LNCaP clone FGC (cell line): ENCODE measurements around the gene U2AF2.

Experiments used
- DNase-seq: peaks from one replicate; pipeline ENCODE4 v3.0.0-alpha.2; 2011; ENCODE audit warnings: low read depth
- H3K4me3 ChIP-seq: 2 replicates; pipeline ENCODE4 v1.5.1; 2011; ENCODE audit warnings: mild to moderate bottlenecking, low read depth, low read length, control low read depth
- TF ChIP-seq, protein P1 (sequence below): IDR thresholded peaks from 2 replicates; pipeline ENCODE4 v1.5.1; 2012; ENCODE audit warnings: mild to moderate bottlenecking; ENCODE audit not compliant: control insufficient read depth, insufficient read depth; ENCODE audit errors: extremely low read depth

U2AF2 gene

DNA sequence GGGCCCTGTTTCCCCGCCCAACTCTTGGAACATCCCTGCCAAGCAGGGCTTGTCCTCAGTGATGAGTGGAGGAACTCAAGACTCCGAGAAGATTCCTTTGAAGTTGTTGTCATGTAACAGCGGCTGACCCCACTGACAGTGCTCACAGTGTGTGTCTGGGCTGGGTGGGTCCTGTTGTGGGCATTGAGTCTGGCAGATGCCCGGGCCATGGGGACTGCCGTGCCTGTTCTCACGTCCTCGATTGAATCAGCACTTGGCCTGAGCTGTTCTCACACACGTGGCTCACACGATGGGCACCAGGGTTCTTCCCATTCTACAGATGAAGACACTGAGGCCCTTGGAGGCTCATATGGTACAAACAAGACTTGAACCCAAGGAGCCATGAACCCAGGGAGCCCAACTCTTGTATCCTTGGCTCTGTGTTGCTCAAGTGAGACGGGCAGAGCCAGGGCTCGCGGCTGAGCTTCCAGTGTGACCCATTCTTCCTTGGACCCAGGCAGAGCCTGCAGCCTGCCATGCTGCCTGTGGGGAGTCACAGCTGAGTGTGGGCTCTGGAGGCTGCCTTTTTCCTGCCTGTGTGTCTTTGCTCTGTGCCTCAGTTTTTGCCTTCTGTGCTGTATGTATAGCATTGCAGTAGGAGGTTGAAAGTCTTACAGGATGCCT is 11.6 kb downstream of the U2AF2 start:
- no peak for DNase-seq
- TF ChIP-seq, protein P1, sequence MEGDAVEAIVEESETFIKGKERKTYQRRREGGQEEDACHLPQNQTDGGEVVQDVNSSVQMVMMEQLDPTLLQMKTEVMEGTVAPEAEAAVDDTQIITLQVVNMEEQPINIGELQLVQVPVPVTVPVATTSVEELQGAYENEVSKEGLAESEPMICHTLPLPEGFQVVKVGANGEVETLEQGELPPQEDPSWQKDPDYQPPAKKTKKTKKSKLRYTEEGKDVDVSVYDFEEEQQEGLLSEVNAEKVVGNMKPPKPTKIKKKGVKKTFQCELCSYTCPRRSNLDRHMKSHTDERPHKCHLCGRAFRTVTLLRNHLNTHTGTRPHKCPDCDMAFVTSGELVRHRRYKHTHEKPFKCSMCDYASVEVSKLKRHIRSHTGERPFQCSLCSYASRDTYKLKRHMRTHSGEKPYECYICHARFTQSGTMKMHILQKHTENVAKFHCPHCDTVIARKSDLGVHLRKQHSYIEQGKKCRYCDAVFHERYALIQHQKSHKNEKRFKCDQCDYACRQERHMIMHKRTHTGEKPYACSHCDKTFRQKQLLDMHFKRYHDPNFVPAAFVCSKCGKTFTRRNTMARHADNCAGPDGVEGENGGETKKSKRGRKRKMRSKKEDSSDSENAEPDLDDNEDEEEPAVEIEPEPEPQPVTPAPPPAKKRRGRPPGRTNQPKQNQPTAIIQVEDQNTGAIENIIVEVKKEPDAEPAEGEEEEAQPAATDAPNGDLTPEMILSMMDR, result no peak
- no peak overlapping the region for H3K4me3 ChIP-seq

DNA sequence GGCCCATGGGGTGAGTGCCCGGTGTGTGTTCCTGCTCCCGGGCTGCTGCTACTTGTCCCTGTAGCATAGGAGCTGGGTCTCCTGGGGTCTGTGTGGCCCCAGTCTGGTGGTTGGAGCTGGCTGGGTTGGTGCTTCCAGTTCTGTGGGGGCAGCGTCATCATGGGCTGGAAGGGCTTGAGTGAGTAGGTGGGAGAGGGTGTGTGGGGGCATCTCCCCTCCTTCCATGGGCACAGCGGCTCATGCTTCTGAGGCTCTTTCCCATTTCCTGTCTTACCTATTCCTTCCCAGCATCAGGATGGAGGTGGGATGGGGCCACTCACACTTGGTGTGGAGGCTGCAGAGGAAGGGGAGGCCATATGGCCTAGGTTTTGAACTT is 12.2 kb downstream of the U2AF2 start:
- no peak for DNase-seq
- TF ChIP-seq, protein P1, result no peak
- no peak overlapping the region for H3K4me3 ChIP-seq

DNA sequence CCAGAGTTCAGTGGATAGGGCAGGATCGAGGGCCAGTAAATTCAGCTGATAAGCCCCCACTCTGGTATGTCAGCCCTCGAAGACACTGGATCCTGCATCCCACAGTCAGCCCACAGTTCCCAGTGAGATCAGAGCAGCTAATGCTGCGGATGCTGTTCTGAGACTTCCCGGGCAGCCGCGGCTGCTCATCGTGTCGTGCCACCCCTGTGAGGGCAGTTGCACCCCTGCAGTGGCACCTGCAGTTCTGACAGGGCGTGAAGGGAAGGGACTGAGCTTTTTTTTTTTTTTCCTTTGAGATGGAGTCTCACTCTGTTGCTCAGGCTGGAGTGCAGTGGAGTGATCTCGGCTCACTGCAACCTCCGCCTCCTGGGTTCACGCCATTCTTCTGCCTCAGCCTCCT is 12.7 kb downstream of the U2AF2 start:
- TF ChIP-seq, protein P1, result no peak
- no peak for DNase-seq
- no peak overlapping the region for H3K4me3 ChIP-seq

DNA sequence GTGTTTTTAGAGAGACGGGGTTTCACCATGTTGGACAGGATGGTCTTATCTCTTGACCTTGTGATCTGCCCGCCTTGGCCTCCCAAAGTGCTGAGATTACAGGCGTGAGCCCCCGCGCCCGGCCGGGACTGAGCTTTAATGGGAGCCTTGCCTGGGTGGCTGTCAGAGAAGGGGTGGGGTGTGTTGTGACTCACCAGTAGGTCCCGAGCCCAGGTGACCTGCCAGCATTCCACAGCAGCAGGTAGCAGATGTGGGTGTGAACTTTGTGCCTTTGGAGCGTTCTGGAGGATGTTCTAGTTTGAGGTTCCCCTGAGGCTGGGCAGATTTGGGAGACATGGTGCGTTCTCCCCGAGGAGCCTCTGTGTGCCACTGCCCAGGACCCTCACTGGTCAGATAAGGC is 13.1 kb downstream of the U2AF2 start:
- TF ChIP-seq, protein P1, result no peak
- no peak for DNase-seq
- no peak overlapping the region for H3K4me3 ChIP-seq

DNA sequence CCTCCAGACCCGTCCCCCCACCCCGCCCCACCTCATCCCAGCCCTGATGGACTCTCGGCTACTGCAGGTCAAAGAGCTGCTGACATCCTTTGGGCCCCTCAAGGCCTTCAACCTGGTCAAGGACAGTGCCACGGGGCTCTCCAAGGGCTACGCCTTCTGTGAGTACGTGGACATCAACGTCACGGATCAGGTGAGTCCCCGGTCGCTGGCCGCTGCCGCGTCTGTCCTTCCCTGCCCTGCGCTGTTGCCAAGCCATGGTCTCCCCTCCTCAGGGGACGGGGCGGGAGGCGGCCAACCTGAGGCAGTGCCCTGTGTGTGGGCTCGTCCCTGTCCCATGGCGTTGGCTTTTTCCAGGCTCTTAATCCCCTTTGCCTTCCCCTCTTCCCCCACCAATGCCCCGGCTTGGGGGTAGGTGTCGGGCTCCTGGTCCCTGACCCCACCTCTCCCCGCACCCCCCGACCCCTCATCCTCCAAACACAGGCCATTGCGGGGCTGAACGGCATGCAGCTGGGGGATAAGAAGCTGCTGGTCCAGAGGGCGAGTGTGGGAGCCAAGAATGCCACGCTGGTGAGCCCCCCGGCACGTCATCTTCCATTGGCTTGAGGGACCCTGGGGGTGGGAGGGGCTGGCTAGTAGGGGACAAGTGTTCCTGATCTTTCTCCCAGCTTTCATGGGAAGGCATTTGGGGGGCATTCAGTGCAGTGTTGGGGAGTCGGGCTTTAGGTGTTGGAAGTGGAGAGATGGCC is 13.9 kb downstream of the U2AF2 start:
- H3K4me3 ChIP-seq, result no peak overlapping the region
- DNase-seq, result no peak
- TF ChIP-seq, protein P1, result no peak

DNA sequence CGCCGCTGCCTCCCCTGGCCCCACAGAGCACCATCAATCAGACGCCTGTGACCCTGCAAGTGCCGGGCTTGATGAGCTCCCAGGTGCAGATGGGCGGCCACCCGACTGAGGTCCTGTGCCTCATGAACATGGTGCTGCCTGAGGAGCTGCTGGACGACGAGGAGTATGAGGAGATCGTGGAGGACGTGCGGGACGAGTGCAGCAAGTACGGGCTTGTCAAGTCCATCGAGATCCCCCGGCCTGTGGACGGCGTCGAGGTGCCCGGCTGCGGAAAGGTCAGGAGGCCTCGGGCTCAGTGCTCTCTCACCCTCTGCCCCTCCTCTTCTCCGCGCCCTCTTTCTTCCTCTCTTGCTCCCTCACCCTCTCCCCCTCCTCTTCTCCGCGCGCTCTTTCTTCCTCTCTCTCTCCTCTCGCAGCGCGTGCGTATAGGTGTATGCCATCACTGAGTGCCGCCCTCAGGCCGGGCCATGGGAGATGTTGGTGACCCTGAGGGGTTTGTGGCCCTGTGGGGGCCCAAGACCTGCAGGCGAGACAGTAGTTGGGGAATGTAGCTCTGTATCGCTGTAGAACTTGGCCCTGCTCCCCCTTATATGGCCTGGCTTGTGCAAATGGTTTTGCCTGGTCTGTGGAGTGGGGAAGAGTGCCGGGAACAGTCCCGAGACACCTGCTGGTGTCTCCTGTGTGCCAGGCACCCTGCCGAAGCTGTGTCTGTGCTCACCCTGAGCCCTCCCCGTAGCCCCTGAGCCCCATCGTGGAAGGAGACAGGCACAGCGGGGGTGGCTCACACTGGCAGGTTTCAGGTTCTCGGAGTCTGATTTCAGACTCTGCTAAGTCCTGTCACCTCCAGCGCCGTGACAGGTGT is 14.8 kb downstream of the U2AF2 start:
- TF ChIP-seq, protein P1, result no peak
- DNase-seq, result no peak
- no peak overlapping the region for H3K4me3 ChIP-seq
